Central memory CD8-positive, alpha-beta T cell (primary cell): ENCODE data around the gene ATG16L2.

ENCODE experiments used
- ATAC-seq: fragments of 150-1000 bp; cut with Tn5 transposase; replicated peaks from 2 replicates; pipeline ENCODE4 v1.10.0; 2022; ENCODE audit warnings: mild to moderate bottlenecking, moderate FRiP score, moderate number of reproducible peaks; ENCODE audit not compliant: poor library complexity, severe bottlenecking; ENCODE audit errors: extremely low read depth
- DNase-seq, 2 donors: peaks; one replicate each; pipeline ENCODE4 v3.0.0; 2021; ENCODE audit warnings: low spot score in 2 of 2
- H3K27ac Mint-ChIP-seq: one replicate; pipeline ENCODE4 v1.8.0; 2022; ENCODE audit warnings: low read depth, mild to moderate bottlenecking, moderate library complexity, mixed read lengths
- H3K27me3 Mint-ChIP-seq: one replicate; pipeline ENCODE4 v1.8.0; 2022; ENCODE audit warnings: mixed read lengths
- H3K36me3 Mint-ChIP-seq: one replicate; pipeline ENCODE4 v1.8.0; 2022; ENCODE audit warnings: mild to moderate bottlenecking, moderate library complexity, mixed read lengths; ENCODE audit not compliant: insufficient read depth
- H3K4me1 Mint-ChIP-seq: one replicate; pipeline ENCODE4 v1.8.0; 2022; ENCODE audit warnings: mixed read lengths
- H3K4me3 Mint-ChIP-seq: one replicate; pipeline ENCODE4 v1.8.0; 2022; ENCODE audit warnings: mild to moderate bottlenecking, moderate library complexity, mixed read lengths
- H3K9me3 Mint-ChIP-seq: one replicate; pipeline ENCODE4 v1.8.0; 2022; ENCODE audit warnings: mixed read lengths

The ATG16L2 gene

GRCh38 chr11:72836111-72836510 lies 21.9 kb downstream of the ATG16L2 start:
- H3K27me3 Mint-ChIP-seq, result no peaks in the 10 kb centered on the region
- ATAC-seq (no peak), DNase-seq (no peak)
- peaks cover 30% of the 10 kb centered on the region for H3K36me3 Mint-ChIP-seq
- no peaks in the 10 kb centered on the region for H3K9me3 Mint-ChIP-seq
- H3K4me1 Mint-ChIP-seq, result peaks cover 13% of the 10 kb centered on the region
- H3K27ac Mint-ChIP-seq, result no peak overlapping the region
- H3K4me3 Mint-ChIP-seq, result no peak overlapping the region

GRCh38 chr11:72838691-72839305 lies 24.6 kb downstream of the ATG16L2 start:
- H3K27me3 Mint-ChIP-seq, result no peaks in the 10 kb centered on the region
- H3K9me3 Mint-ChIP-seq, result no peaks in the 10 kb centered on the region
- H3K4me3 Mint-ChIP-seq, result no peak overlapping the region
- ATAC-seq, result no peak
- no peak for DNase-seq
- H3K27ac Mint-ChIP-seq, result peak overlapping the region; percentile 27
- H3K36me3 Mint-ChIP-seq, result peaks cover 40% of the 10 kb centered on the region
- H3K4me1 Mint-ChIP-seq, result peaks cover 6% of the 10 kb centered on the region

- Mint-ChIP-seq H3K4me3 (no peak overlapping the region), H3K4me1 (no peaks in the 10 kb centered on the region), H3K36me3 (peaks cover 47% of the 10 kb centered on the region), H3K27me3 (no peaks in the 10 kb centered on the region), H3K9me3 (no peaks in the 10 kb centered on the region), H3K27ac (no peak overlapping the region)
- no peak for DNase-seq
- no peak for ATAC-seq
Observed at GRCh38 chr11:72840780-72841179, 26.6 kb downstream of the ATG16L2 start.

- no peak for DNase-seq
- peaks cover 49% of the 10 kb centered on the region for H3K36me3 Mint-ChIP-seq
- H3K9me3 Mint-ChIP-seq, result no peaks in the 10 kb centered on the region
- no peaks in the 10 kb centered on the region for H3K4me1 Mint-ChIP-seq
- ATAC-seq, result no peak
- H3K4me3 Mint-ChIP-seq, result no peak overlapping the region
- no peak overlapping the region for H3K27ac Mint-ChIP-seq
- H3K27me3 Mint-ChIP-seq, result no peaks in the 10 kb centered on the region
Observed at GRCh38 chr11:72841397-72841796, 27.2 kb downstream of the ATG16L2 start.

- no peaks in the 10 kb centered on the region for H3K27me3 Mint-ChIP-seq
- no peaks in the 10 kb centered on the region for H3K4me1 Mint-ChIP-seq
- peaks cover 48% of the 10 kb centered on the region for H3K36me3 Mint-ChIP-seq
- H3K27ac Mint-ChIP-seq, result no peak overlapping the region
- no peaks in the 10 kb centered on the region for H3K9me3 Mint-ChIP-seq
- DNase-seq (no peak), ATAC-seq (no peak)
- H3K4me3 Mint-ChIP-seq, result no peak overlapping the region
Observed at GRCh38 chr11:72842126-72842525, 27.9 kb downstream of the ATG16L2 start.

- DNase-seq (no peak), ATAC-seq (no peak)
- Mint-ChIP-seq H3K36me3 (peaks cover 48% of the 10 kb centered on the region), H3K9me3 (no peaks in the 10 kb centered on the region), H3K4me3 (no peak overlapping the region), H3K27me3 (no peaks in the 10 kb centered on the region), H3K4me1 (no peaks in the 10 kb centered on the region), H3K27ac (no peak overlapping the region)
Observed at GRCh38 chr11:72842653-72843330, 28.6 kb downstream of the ATG16L2 start.

GRCh38 chr11:72844356-72844755 lies 30.1 kb downstream of the ATG16L2 start:
- no peak for DNase-seq
- H3K9me3 Mint-ChIP-seq, result no peaks in the 10 kb centered on the region
- no peak for ATAC-seq
- peaks cover 6% of the 10 kb centered on the region for H3K4me1 Mint-ChIP-seq
- H3K27ac Mint-ChIP-seq, result peak overlapping the region; percentile 23
- peaks cover 42% of the 10 kb centered on the region for H3K36me3 Mint-ChIP-seq
- H3K4me3 Mint-ChIP-seq, result no peak overlapping the region
- H3K27me3 Mint-ChIP-seq, result no peaks in the 10 kb centered on the region

GRCh38 chr11:72848846-72849466 lies 34.7 kb downstream of the ATG16L2 start:
- ATAC-seq, result no peak
- DNase-seq, result no peak

GRCh38 chr11:72850832-72851231 lies 36.6 kb downstream of the ATG16L2 start:
- DNase-seq (no peak), ATAC-seq (no peak)
- Mint-ChIP-seq H3K27ac (no peak overlapping the region), H3K9me3 (no peaks in the 10 kb centered on the region), H3K36me3 (peaks cover 10% of the 10 kb centered on the region), H3K27me3 (no peaks in the 10 kb centered on the region), H3K4me3 (no peak overlapping the region), H3K4me1 (peaks cover 12% of the 10 kb centered on the region)

More at GRCh38 chr11:72848846-72849466, 34.7 kb downstream of the ATG16L2 start:
- Mint-ChIP-seq H3K4me3 (no peak overlapping the region), H3K36me3 (peaks cover 20% of the 10 kb centered on the region), H3K4me1 (peaks cover 12% of the 10 kb centered on the region), H3K9me3 (no peaks in the 10 kb centered on the region), H3K27me3 (no peaks in the 10 kb centered on the region), H3K27ac (peak overlapping the region; percentile 32)

GRCh38 chr11:72851726-72852125 lies 37.5 kb downstream of the ATG16L2 start:
- ATAC-seq (no peak), DNase-seq (no peak)
- no peak overlapping the region for H3K27ac Mint-ChIP-seq
- no peaks in the 10 kb centered on the region for H3K27me3 Mint-ChIP-seq
- no peaks in the 10 kb centered on the region for H3K9me3 Mint-ChIP-seq
- H3K4me3 Mint-ChIP-seq, result no peak overlapping the region
- peaks cover 12% of the 10 kb centered on the region for H3K4me1 Mint-ChIP-seq
- peaks cover 10% of the 10 kb centered on the region for H3K36me3 Mint-ChIP-seq

GRCh38 chr11:72856065-72856464 lies 41.9 kb downstream of the ATG16L2 start:
- Mint-ChIP-seq H3K4me3 (no peak overlapping the region), H3K27me3 (no peaks in the 10 kb centered on the region), H3K27ac (no peak overlapping the region), H3K4me1 (peaks cover 6% of the 10 kb centered on the region), H3K36me3 (peaks cover 14% of the 10 kb centered on the region), H3K9me3 (no peaks in the 10 kb centered on the region)
- ATAC-seq (no peak), DNase-seq (no peak)

- H3K36me3 Mint-ChIP-seq, result peaks cover 18% of the 10 kb centered on the region
- no peak for ATAC-seq
- no peak overlapping the region for H3K4me3 Mint-ChIP-seq
- DNase-seq, result no peak
- H3K27me3 Mint-ChIP-seq, result no peaks in the 10 kb centered on the region
- peaks cover 6% of the 10 kb centered on the region for H3K4me1 Mint-ChIP-seq
- H3K9me3 Mint-ChIP-seq, result no peaks in the 10 kb centered on the region
- no peak overlapping the region for H3K27ac Mint-ChIP-seq
Observed at GRCh38 chr11:72856551-72857345, 42.5 kb downstream of the ATG16L2 start.
